K562 (cell line): ENCODE results near the gene SPATA2. TPM values are rescaled to one million over a fixed set of nuclear protein-coding genes. Genes with fewer than 3 reads are reported as not detected.

Experiments used
- CREB5 ChIP-seq: fragments of 250-450 bp; sonication (Bioruptor Pico); IDR thresholded peaks from 2 replicates; pipeline ENCODE4 v1.5.0; 2020; ENCODE audit warnings: mild to moderate bottlenecking
- CTBP1 ChIP-seq: fragments of 450-650 bp; IDR thresholded peaks from 2 replicates; pipeline ENCODE4 v1.6.1; 2016; ENCODE audit warnings: borderline replicate concordance
- EP300 ChIP-seq: IDR thresholded peaks from 2 replicates; pipeline ENCODE4 v1.6.1; 2012; ENCODE audit warnings: low read length, improper control_type of control experiment
- FIP1L1 ChIP-seq: fragments of 200-400 bp; formaldehyde crosslinking; IDR thresholded peaks from 2 replicates; pipeline ENCODE4 v1.6.1; 2018; ENCODE audit warnings: mild to moderate bottlenecking, low read depth, low read length; ENCODE audit not compliant: poor library complexity, severe bottlenecking
- GABPB1 ChIP-seq: sonication (generic); formaldehyde crosslinking; IDR thresholded peaks from 2 replicates; pipeline ENCODE4 v1.8.0; 2022; ENCODE audit warnings: mild to moderate bottlenecking, missing genetic modification reagents
- JUN ChIP-seq, 2 experiments: sonication (generic) in 1 of 2; formaldehyde crosslinking in 1 of 2; IDR thresholded peaks; 2 replicates each; pipeline versions ENCODE4 v1.6.1 to v1.8.0; 2012 to 2022; ENCODE audit warnings: borderline replicate concordance in 2 of 2, mild to moderate bottlenecking in 2 of 2, improper control_type of control experiment in 1 of 2, low read depth in 1 of 2, low read length in 1 of 2, missing genetic modification reagents in 1 of 2
- MAZ ChIP-seq, 2 experiments: fragments of 450-650 bp in 1 of 2; sonication (generic) in 1 of 2; formaldehyde crosslinking; IDR thresholded peaks in 1 of 2; conservative IDR thresholded peaks in 1 of 2; 2 replicates each; pipeline versions ENCODE4 v1.4.0 to v1.5.0; 2020; ENCODE audit warnings: mild to moderate bottlenecking in 1 of 2, missing genetic modification reagents in 1 of 2
- MECOM ChIP-seq: fragments of 250-450 bp; sonication (Bioruptor Pico); IDR thresholded peaks from 2 replicates; pipeline ENCODE4 v1.8.0; 2022; ENCODE audit warnings: inconsistent platforms
- ZBTB12 ChIP-seq: fragments of 250-450 bp; sonication (Bioruptor Pico); IDR thresholded peaks from 2 replicates; pipeline ENCODE4 v1.4.0; 2020
- ZBTB40 ChIP-seq, 2 experiments: fragments of 450-650 bp in 1 of 2; sonication (generic) in 1 of 2; formaldehyde crosslinking in 1 of 2; IDR thresholded peaks; 2 replicates each; pipeline versions ENCODE4 v1.7.1 to v1.9.0; 2016 to 2022; ENCODE audit warnings: inconsistent platforms in 1 of 2, mild to moderate bottlenecking in 1 of 2, missing genetic modification reagents in 1 of 2
- ZC3H8 ChIP-seq: fragments of 450-650 bp; IDR thresholded peaks from 2 replicates; pipeline ENCODE4 v1.6.1; 2017
- ZNF561 ChIP-seq: fragments of 450-650 bp; formaldehyde crosslinking; conservative IDR thresholded peaks from 2 replicates; pipeline ENCODE4 v1.4.0; 2020; ENCODE audit warnings: mild to moderate bottlenecking, moderate library complexity
- polyA plus RNA-seq, 8 experiments: library from polyadenylated mRNA; depleted of rRNA in 4 of 8; stranded (reverse) in 5 of 8; unstranded in 3 of 8; fragments of >200 nt; fragmentation: Nextera tagmentation in 2 of 8; fragmentation: Illumina TruSeq in 1 of 8; extraction: Ambion mirVana in 2 of 8; extraction: Trizol in 1 of 8; gene quantifications; 2 replicates each; pipeline versions ENCODE4 v1.2.1 to v1.2.3, GENCODE V29; 2011 to 2014; ENCODE audit warnings: inconsistent platforms in 1 of 8, missing spikeins in 1 of 8
- total RNA-seq, 7 experiments: library from RNA; depleted of rRNA in 6 of 7; stranded (reverse); fragments of >200 nt in 6 of 7; fragmentation: Illumina TruSeq in 2 of 7; extraction: Trizol in 2 of 7; gene quantifications; 2 replicates each; pipeline versions ENCODE4 v1.2.1 to v1.2.3, GENCODE V29; 2011 to 2021; ENCODE audit warnings: low replicate concordance in 1 of 7

Gene SPATA2
- total and polyA plus RNA-seq, 9 of the 15 experiments (the other 6 are each of a cell fraction or from before 2014, with no cell fraction given): 0.46 to 8.2 (median 2.7) TPM

GRCh38 chr20:49936153-49937026, 21.1 kb upstream of the SPATA2 start, which contains the start of gene RNF114 (continued):
- TF ChIP-seq CREB5 (CRISPR knock-in tag): no peak
- TF ChIP-seq ZBTB12 (CRISPR knock-in tag): 0 out of 2 replicates have a peak, but pooled peaks have one; percentile 33
- peak; percentile 77 to 82 for TF ChIP-seq MAZ (CRISPR knock-in tag; conservative IDR thresholded peaks at IDR 0.05 in 1 of 2, IDR thresholded peaks at IDR 0.05 in 1 of 2)
- peak; percentile 43; the same call in 1 of the 2 replicates for TF ChIP-seq EP300
- peak; percentile 12; the same call in 1 of the 2 replicates for TF ChIP-seq GABPB1 (CRISPR knock-in tag)
- TF ChIP-seq FIP1L1: peak; percentile 41
- TF ChIP-seq MECOM (CRISPR knock-in tag): 0 out of 2 replicates have a peak, but pooled peaks have one; percentile 14
- TF ChIP-seq ZC3H8: no peak
- no peak for TF ChIP-seq JUN (IDR thresholded peaks at IDR 0.05; ENCODE audit: borderline replicate concordance, low read depth, low read length)
- no peak for TF ChIP-seq JUN (CRISPR knock-in tag; IDR thresholded peaks at IDR 0.05; ENCODE audit: borderline replicate concordance)
- TF ChIP-seq ZNF561: no peak
- TF ChIP-seq ZBTB40 (IDR thresholded peaks at IDR 0.05): peak; percentile 30; the same call in 1 of the 2 replicates
- no peak for TF ChIP-seq ZBTB40 (CRISPR knock-in tag; IDR thresholded peaks at IDR 0.05)
- TF ChIP-seq CTBP1: peak; percentile 31; the same call in 1 of the 2 replicates
